Measurements from ENCODE around the gene SPTBN1.

Gene SPTBN1

GRCh38 chr2:54434711-54435110 is 21.4 kb upstream of the SPTBN1 start:
- DNase-seq: no peak

- DNase-seq: no peak
These were observed 20.6 kb upstream of the SPTBN1 start for GRCh38 chr2:54435325-54436226.

- no peak for DNase-seq
These were observed 18.5 kb upstream of the SPTBN1 start for GRCh38 chr2:54437588-54437987.

GRCh38 chr2:54438271-54438670 is 17.9 kb upstream of the SPTBN1 start:
- DNase-seq: no peak

GRCh38 chr2:54439582-54439981 is 16.5 kb upstream of the SPTBN1 start:
- no peak for DNase-seq

GRCh38 chr2:54440050-54440449 is 16.1 kb upstream of the SPTBN1 start:
- no peak for DNase-seq

- DNase-seq: no peak
These were observed 11.6 kb upstream of the SPTBN1 start for GRCh38 chr2:54444503-54444902.

GRCh38 chr2:54446122-54446521 is 10.0 kb upstream of the SPTBN1 start:
- no peak for DNase-seq

GRCh38 chr2:54446625-54447024 is 9.5 kb upstream of the SPTBN1 start:
- DNase-seq: no peak

- no peak for DNase-seq
These were observed 1.5 kb upstream of the SPTBN1 start for GRCh38 chr2:54454548-54455130.

GRCh38 chr2:54455131-54455562 is 980 bp upstream of the SPTBN1 start:
- DNase-seq: no peak

GRCh38 chr2:54456362-54456611 is 160 bp downstream of the SPTBN1 start:
- DNase-seq: no peak

GRCh38 chr2:54456612-54457322 is 640 bp downstream of the SPTBN1 start:
- DNase-seq: peak; percentile 44

- DNase-seq: peak; percentile 8
These were observed 1.3 kb downstream of the SPTBN1 start for GRCh38 chr2:54457323-54458023.

- DNase-seq: no peak
These were observed 2.9 kb downstream of the SPTBN1 start for GRCh38 chr2:54459037-54459441.

GRCh38 chr2:54461261-54461660 is 5.1 kb downstream of the SPTBN1 start:
- DNase-seq: no peak

- no peak for DNase-seq
These were observed 8.2 kb downstream of the SPTBN1 start for GRCh38 chr2:54464341-54464740.

GRCh38 chr2:54465143-54465542 is 9.0 kb downstream of the SPTBN1 start:
- DNase-seq: no peak

GRCh38 chr2:54466870-54467269 is 10.7 kb downstream of the SPTBN1 start:
- DNase-seq: no peak

- DNase-seq: no peak
These were observed 12.5 kb downstream of the SPTBN1 start for GRCh38 chr2:54468673-54469072.

- DNase-seq: no peak
These were observed 13.4 kb downstream of the SPTBN1 start for GRCh38 chr2:54469484-54470053.

- DNase-seq: no peak
These were observed 14.3 kb downstream of the SPTBN1 start for GRCh38 chr2:54470266-54470938.

Data from NCI-H510A (cell line).